GM12801 (cell line): ENCODE results near the gene MYO1B.

Source experiments
- TF ChIP-seq, protein P1 (sequence below): IDR thresholded peaks from one replicate; pipeline ENCODE4 v1.5.1; 2011; ENCODE audit warnings: control low read depth; ENCODE audit not compliant: insufficient read length; ENCODE audit errors: extremely low read depth

MYO1B gene

DNA sequence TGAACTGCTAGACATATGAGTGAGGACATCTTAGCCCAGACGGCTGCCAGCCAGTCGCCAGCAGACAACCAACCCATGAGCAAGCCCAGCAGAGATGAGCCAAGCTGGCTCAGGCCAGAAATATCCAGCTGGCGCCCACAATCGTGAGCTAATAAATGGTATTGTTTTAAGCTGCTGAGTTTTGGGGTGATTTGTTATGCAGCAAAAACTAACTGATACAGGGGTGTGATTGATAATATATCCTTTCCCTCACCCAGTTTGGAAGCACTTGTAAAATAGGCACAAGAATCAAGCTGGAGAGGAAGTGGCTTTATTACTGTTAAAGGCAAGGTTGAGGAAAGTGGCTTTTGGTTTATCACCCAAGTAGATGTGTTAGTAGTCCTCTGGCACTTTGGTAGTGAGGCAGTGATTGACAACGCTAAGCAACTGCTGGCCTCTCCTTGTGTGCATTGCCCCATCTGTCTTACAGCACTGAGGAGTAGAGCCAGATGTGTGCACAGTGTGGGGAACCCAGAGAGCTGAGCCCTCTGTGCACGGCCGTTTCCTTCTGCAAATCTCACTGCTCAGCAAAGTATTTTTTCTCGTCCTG, 110.1 kb downstream of the MYO1B start:
- TF ChIP-seq, protein P1, sequence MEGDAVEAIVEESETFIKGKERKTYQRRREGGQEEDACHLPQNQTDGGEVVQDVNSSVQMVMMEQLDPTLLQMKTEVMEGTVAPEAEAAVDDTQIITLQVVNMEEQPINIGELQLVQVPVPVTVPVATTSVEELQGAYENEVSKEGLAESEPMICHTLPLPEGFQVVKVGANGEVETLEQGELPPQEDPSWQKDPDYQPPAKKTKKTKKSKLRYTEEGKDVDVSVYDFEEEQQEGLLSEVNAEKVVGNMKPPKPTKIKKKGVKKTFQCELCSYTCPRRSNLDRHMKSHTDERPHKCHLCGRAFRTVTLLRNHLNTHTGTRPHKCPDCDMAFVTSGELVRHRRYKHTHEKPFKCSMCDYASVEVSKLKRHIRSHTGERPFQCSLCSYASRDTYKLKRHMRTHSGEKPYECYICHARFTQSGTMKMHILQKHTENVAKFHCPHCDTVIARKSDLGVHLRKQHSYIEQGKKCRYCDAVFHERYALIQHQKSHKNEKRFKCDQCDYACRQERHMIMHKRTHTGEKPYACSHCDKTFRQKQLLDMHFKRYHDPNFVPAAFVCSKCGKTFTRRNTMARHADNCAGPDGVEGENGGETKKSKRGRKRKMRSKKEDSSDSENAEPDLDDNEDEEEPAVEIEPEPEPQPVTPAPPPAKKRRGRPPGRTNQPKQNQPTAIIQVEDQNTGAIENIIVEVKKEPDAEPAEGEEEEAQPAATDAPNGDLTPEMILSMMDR = no peak

GRCh38 chr2:191357678-191358077, 112.5 kb downstream of the MYO1B start:
- TF ChIP-seq, protein P1 = no peak

- TF ChIP-seq, protein P1 = no peak
Observed at GRCh38 chr2:191358325-191359025, 113.3 kb downstream of the MYO1B start.

DNA sequence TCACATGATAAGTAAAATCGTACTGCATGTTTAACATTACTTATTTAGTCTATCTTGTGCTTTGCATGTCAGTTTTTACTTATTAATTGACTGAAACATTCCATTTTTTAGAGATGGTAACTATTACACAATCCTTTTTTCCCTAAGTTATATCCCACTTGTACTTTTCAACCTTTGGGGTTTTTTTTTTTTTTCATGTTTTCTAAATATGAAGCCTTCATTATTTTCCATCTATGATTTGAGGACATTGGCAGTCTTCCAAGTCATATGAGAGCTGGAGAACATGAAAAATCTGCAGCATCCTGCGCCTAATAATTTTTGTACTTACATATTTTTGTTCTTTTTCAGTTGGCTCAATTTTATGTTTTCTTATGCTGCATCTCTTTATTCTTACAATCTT, 113.9 kb downstream of the MYO1B start:
- TF ChIP-seq, protein P1 = no peak

DNA sequence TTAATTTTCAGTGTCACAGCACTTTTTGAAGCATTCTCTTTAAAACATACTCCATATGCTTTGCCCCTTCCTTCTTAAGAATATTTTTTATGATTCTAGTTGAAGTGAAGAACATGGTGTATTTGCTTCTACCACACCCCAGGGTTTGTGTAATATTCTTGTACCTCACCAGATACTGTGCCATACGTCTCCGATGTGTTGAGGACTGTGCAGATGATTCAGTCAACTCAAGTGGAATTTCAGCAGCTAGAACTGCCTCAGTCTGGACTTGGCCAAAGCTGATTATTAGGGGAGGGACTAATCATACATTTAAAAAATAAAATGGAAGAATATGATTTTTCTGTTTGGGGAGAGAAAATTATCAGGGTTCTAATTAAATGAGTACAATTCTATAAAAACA, 115.7 kb downstream of the MYO1B start:
- TF ChIP-seq, protein P1 = no peak

- TF ChIP-seq, protein P1 = no peak
Observed at GRCh38 chr2:191362841-191363240, 117.6 kb downstream of the MYO1B start.

GRCh38 chr2:191363267-191363666, 118.1 kb downstream of the MYO1B start:
- TF ChIP-seq, protein P1 = no peak
